Activated CD4-positive, alpha-beta T cell treated with anti-CD3 and anti-CD28 coated beads, Interleukin-2, amount 50 U/mL, for 24 hours (primary cell): ENCODE results near the gene DDX24.
"Not testable (repeated sequence)": the region's sequence is repeated elsewhere in the genome, so short reads cannot be mapped to it uniquely, and the experiment has no call there.

ENCODE experiments used
- DNase-seq, 2 donors: peaks; one replicate each; pipeline ENCODE4 v3.0.0-alpha.2; 2020; ENCODE audit warnings: low read depth in 1 of 2, low spot score in 1 of 2

Gene DDX24

GRCh38 chr14:94087891-94088290, 6.9 kb upstream of the DDX24 start:
- DNase-seq, result no peak

- no peak for DNase-seq
Observed at GRCh38 chr14:94081386-94081820, 401 bp upstream of the DDX24 start.

GRCh38 chr14:94079891-94080620, 946 bp downstream of the DDX24 start:
- DNase-seq, result no peak

- no peak for DNase-seq
Observed at GRCh38 chr14:94077823-94078222, 3.2 kb downstream of the DDX24 start.

GRCh38 chr14:94077111-94077821, 3.7 kb downstream of the DDX24 start:
- DNase-seq, result no peak

- DNase-seq, result no peak
Observed at GRCh38 chr14:94075008-94075407, 6.0 kb downstream of the DDX24 start.

GRCh38 chr14:94074534-94074933, 6.5 kb downstream of the DDX24 start:
- DNase-seq, result no peak

DNA sequence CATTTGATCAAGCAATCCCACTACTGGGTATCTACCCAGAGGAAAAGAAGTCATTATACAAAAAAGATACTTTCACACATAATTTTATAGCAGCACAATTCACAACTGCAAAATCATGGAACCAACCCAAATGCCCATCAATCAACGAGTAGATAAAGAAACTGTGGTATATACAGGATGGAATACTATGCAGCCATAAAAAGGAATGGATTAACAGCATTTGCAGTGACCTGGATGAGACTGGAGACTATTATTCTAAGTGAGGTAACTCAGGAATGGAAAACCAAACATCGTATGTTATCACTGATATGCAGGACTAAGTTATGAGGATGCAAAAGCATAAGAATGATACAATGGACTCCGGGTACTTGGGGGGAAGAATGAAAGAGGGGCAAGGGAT, 8.9 kb downstream of the DDX24 start:
- not testable (repeated sequence) for DNase-seq

DNA sequence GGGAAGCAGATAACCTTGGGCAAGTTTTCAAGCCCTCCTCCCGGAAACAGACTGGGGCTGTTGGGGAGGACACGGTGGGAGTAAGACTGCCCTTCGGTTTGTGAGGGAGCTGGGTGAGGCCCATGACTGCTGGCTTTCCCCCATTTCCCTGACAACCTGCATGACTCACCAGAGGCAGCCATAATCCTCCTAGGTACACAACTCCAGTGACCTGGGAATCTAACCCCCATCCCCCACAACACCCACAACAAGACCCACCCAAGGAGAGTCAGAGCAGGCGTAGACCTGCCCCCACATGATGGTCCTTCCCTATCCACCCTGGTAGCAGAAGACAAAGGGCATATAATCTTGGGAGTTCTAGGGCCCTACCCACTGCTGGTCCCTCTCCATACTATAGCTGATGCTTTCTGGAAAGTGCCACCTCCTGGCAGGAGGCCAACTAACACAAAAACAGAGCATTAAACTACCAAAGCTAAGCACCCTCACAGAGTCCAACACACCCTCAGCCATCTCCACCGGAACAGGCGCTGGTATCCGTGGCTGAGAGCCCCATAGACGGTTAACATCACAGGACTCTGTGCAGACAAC, 14.8 kb downstream of the DDX24 start:
- DNase-seq, result no peak

DNA sequence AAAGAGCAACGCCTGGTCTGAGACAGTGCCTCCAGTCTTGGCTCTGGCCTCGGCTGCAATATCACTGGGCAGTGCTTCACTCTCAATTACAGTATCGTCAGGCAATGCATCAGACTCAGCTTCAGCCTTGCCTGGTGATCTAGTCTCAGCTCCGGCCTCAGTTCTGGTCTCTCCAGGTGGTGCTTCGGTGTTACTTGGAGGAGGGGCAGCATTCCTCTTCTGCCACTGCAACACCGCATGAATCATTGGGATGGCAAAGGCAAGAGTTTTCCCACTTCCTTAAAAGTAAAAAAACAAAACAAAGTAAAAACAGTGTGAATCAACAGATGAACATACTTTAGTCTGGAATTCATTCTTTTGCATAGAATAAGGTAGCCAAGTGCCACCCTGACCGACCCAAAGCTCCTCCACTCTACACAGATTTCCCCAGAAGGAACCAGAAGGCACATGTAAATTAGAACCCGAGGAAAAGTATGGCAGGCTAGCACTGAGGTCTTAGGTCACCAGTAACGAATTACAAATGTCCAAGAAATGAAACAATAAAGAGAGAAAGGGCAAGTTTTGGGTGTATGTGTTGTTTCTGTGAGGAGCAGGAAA, 18.6 kb downstream of the DDX24 start:
- DNase-seq, result no peak

GRCh38 chr14:94059998-94060397, 21.0 kb downstream of the DDX24 start:
- no peak for DNase-seq

- DNase-seq, result no peak
Observed at GRCh38 chr14:94058674-94059138, 22.3 kb downstream of the DDX24 start.

DNA sequence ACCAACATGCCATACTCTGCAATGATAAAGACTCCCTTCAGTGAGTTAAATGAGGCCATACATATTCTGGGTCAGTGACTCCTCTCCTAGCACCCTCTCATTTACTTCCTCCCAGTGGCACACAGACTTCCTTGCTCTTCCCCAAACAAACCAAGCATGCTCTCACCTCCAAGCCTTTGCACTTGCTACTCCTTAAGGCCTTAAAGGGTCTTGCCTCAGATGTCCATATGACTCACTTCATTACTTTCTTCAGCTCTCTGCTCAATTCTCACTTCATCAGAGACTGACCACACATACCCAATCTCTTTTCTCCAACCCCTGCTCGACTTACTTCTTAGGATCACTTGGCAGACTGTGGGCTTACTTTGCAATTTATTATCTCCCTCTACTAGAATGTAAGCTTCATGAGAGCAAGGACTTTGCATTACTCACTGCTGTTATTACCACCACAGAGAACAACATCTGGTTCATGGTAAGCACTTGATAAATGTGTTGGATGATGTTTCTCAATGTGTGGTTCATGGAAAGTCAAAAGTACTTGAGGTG, 22.8 kb downstream of the DDX24 start:
- DNase-seq, result no peak

GRCh38 chr14:94056579-94057308, 24.3 kb downstream of the DDX24 start:
- DNase-seq, result no peak

DNA sequence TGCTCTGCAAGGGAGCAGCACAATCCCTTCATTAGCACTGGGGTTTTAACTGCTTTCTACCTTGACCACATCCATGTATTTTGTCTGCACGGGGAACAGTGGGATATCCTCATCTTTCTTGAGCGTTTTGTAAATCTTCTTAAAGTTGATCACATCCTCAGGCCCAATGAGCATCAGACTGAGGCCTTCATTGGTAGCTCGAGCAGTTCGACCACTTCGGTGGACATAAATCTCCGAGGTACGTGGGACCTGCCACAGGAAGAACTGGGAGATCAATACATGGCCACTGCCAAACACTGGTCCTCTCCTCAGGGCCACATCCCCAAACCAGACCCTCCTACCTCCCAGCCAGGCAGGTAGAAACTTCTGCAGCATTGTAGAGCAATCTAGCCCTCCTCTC, 26.1 kb downstream of the DDX24 start:
- DNase-seq, result no peak

DNA sequence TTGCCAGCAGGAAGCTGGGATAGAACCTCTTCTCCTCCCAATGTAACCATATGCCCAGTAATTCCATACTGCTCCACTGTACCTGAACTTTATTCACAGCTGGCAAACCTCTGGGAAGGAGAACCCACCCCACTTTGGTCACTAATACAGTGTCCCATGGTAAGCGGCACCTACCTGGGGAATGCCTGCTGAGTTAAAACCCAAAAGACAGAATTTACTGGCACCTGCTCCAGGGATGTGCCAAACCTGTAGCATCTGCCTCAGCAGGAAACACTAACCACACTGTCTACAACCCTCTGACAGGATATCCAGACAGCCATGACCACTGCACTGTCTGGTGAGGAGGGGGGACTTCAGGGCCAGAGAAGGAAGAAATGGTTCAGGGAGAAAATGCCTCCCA, 26.6 kb downstream of the DDX24 start:
- no peak for DNase-seq

DNA sequence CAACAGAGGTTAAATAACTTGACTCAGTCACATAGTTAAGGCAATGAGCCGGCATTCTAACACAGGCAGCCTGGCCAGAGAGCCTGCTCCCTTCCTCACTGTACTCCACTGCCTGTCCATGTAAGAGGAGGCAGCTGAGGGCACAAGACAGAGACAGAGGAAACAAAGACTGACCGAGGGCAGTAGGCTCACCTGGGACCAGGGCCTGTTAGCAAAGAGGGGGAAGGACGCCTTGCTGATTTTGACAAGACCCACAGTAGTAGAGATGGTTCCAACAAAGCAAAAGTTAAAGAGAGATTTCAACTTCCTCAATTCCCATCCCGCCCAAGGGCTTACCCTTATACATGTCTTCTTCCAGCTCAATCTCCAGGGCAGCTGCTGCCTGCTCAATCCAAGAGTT, 28.3 kb downstream of the DDX24 start:
- DNase-seq, result no peak

DNA sequence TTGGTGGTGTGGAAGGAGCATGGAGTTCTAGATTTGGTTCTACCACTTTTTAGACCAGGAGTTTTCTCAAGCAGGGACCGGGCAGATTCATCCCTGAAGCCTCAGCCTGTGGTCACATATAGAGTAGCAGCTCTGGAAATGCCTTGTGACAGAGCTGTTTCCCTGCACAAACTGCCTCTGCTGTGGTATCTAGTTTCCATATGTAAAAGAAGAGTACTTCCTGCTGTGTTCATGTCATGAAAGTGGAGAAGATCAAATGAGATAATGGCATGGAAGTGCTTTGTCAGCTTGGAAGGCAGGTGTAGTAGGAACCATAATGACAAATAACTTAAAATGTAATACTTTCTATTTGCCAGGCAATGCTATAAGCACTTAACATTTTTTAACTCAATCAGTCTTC, 28.8 kb downstream of the DDX24 start:
- DNase-seq, result no peak

- no peak for DNase-seq
Observed at GRCh38 chr14:94051779-94052178, 29.2 kb downstream of the DDX24 start.

GRCh38 chr14:94051115-94051514, 29.9 kb downstream of the DDX24 start:
- no peak for DNase-seq
